Aorta (tissue), 5 donors: ENCODE results near the gene BMP8B. TPM values are rescaled to one million over a fixed set of nuclear protein-coding genes. Genes with fewer than 3 reads are reported as not detected.
"Not testable (repeated sequence)": the region's sequence is repeated elsewhere in the genome, so short reads cannot be mapped to it uniquely, and the experiment has no call there.

ENCODE experiments used
- ATAC-seq: fragments of 200-7000 bp; cut with Tn5 transposase; one replicate; pipeline ENCODE4 v1.9.1; 2022; ENCODE audit warnings: moderate library complexity; ENCODE audit not compliant: low FRiP score
- DNase-seq, 2 donors: peaks; one replicate each; pipeline ENCODE4 v3.0.0-alpha.2; 2020
- H3K27ac ChIP-seq, 2 donors: one replicate each; pipeline ENCODE4 v1.5.1; 2013; ENCODE audit warnings: low read length in 2 of 2, mild to moderate bottlenecking in 2 of 2, moderate library complexity in 2 of 2, control low read depth in 1 of 2, inconsistent platforms in 1 of 2, low read depth in 1 of 2
- H3K27me3 ChIP-seq, 2 donors: one replicate each; pipeline ENCODE4 v1.6.1; 2013; ENCODE audit warnings: control low read depth in 1 of 2, low read length in 1 of 2, mild to moderate bottlenecking in 1 of 2, moderate library complexity in 1 of 2; ENCODE audit not compliant: insufficient read depth in 2 of 2, control insufficient read depth in 1 of 2
- H3K36me3 ChIP-seq, 2 donors: one replicate each; pipeline ENCODE4 v1.6.1; 2013; ENCODE audit warnings: control low read depth in 1 of 2, low read length in 1 of 2, mild to moderate bottlenecking in 1 of 2; ENCODE audit not compliant: insufficient read depth in 2 of 2, control insufficient read depth in 1 of 2
- H3K4me1 ChIP-seq, 2 donors: one replicate each; pipeline ENCODE4 v1.6.1; 2013; ENCODE audit warnings: low read length in 2 of 2, control low read depth in 1 of 2, mild to moderate bottlenecking in 1 of 2, moderate library complexity in 1 of 2; ENCODE audit not compliant: insufficient read depth in 2 of 2, control insufficient read depth in 1 of 2
- H3K4me3 ChIP-seq, 2 donors: one replicate each; pipeline ENCODE4 v1.5.1; 2013; ENCODE audit warnings: low read length in 2 of 2, control low read depth in 1 of 2, mild to moderate bottlenecking in 1 of 2
- H3K9me3 ChIP-seq: one replicate; pipeline ENCODE4 v1.6.1; 2013; ENCODE audit warnings: mild to moderate bottlenecking, low read length; ENCODE audit not compliant: control insufficient read depth
- WGBS, 2 donors: extraction: QIAGEN DNeasy Blood & Tissue Kit; methylation state at CpG; one replicate each; pipeline ENCODE4 v1.1.7; 2013; 5-methylcytosine and 5-hydroxymethylcytosine counted together
- intact Hi-C, 2 donors: fragments of 100-400 bp; cut with DNase I; formaldehyde crosslinking; loops; one replicate each; pipeline versions ENCODE4 v1.14.2 to v1.15.0; 2022
- polyA plus RNA-seq, 2 donors: library from polyadenylated mRNA; stranded (reverse); fragments of 200-250 nt; gene quantifications; one replicate each; pipeline ENCODE4 v1.2.3, GENCODE V29; 2013
- total RNA-seq, 2 donors: library from RNA; stranded (reverse); fragmentation: NEBNext Ultra II Directional; extraction: Animal tissue kit (Norgen Biotek cat#: 25700); gene quantifications; one replicate each; pipeline ENCODE4 v1.2.1, GENCODE V29; 2021
- donor health status: healthy with polysubstance abuse.
- donor health status: Bipolar disorder and iron deficiency.
- donor health status: DM: no; HTN: no; CAD: no.
- donor health status: DM: no; HTN: no; CAD: no.
- donor health status: DM: yes; HTN: yes; CAD: no.

The BMP8B gene
- total and polyA plus RNA-seq, 4 donors = 0.03 to 1.4 (median 0.91) TPM

DNA sequence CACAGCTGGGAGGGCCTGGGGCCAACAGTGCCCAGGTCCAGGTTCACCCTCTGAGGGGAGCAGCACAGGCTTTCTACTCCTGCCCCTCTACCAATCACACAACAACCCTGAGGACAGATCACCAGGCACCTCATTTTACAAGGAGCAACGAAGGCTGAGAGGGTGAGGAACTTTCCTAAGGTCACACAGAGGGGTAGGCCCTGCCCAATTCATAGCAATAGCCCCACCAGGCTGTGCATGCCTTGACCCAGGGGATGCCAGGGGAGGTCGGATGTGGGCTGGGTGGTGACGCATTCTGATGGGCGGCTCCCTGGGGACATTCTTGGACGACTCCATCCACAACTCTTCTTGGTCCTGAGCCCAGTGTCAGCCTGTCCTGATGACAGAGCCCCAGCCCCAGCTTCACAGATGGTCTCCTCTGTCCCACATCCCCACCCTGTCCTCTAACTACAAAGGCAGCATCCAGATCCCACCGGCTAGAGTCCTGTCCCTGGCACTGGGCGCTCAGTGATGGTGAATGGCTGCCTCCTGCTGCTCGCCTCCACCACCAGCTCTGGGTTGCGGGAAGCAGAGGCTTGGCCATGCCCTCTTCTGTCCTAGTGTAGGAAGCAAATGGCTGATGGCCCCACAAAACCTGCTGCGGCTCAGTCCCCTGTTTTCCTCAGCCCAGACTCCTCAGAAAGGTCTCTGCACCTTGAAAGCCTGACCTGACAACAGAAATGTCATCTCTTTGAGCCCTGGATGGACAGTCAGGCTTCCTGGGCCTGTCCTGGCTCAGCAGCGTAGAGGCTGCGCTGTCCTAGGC, 2.2 kb downstream of the BMP8B start:
- H3K4me3 ChIP-seq, H3K36me3 ChIP-seq, H3K4me1 ChIP-seq, H3K27me3 ChIP-seq, H3K9me3 ChIP-seq, intact Hi-C loops, H3K27ac ChIP-seq: not testable (repeated sequence)
- peak in 1 of 2 donors; percentile 36 for DNase-seq
- ATAC-seq = peak; percentile 31
- 83 to 86% methylated on average over 8 to 10 of the region's 12 CpGs for WGBS, 2 donors

DNA sequence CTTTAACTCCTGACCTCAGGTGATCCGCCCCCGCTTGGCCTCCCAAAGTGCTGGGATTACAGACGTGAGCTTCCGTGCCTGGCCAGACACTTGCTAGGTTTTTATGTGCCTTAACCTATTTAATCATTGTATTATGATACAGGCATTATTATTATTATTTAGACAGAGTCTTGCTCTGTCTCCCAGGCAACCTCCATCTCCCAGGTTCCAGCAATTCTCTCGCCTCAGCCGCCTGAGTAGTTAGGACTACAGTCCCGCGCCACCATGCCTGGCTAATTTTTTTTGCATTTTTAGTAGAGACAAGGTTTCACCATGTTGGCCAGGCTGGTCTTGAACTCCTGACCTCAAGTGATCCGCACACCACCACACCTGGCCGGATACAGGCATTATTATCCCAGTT, 6.0 kb downstream of the BMP8B start:
- 92 to 93% methylated on average over 10 of the region's 10 CpGs for WGBS, 2 donors
- H3K27ac ChIP-seq, H3K4me3 ChIP-seq, H3K4me1 ChIP-seq, ATAC-seq, H3K36me3 ChIP-seq, intact Hi-C loops, H3K27me3 ChIP-seq, H3K9me3 ChIP-seq: not testable (repeated sequence)
- peak in 1 of 2 donors; percentile 24 for DNase-seq

DNA sequence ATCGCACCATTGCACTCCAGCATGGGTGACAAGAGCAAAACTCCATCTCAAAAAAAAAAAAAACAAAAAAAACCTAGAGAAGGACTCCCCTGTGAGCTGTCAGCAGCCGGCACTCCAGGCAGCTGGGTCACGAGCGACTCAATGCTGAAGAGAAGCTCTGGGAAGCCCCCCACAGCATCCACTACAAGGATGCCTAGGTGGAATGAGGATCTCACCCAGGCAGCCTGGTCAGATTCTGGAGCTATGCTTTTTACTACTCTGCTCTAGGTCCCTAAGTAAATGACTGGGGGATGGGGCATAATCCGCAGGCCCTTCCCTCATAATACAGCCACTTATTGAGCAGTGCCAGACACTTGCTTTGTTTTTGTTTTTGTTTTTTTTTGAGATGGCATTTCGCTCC, 6.6 kb downstream of the BMP8B start:
- DNase-seq = peak in 1 of 2 donors; percentile 25
- intact Hi-C loops = no loop called here
- Histone ChIP-seq H3K4me1 (no peaks in the 10 kb centered on the region), H3K27me3 (no peaks in the 10 kb centered on the region), H3K4me3 (no peak overlapping the region), H3K27ac (no peak overlapping the region), H3K9me3 (no peaks in the 10 kb centered on the region), H3K36me3 (no peaks in the 10 kb centered on the region)
- no peak for ATAC-seq
- WGBS, 2 donors = 89 to 98% methylated on average over 6 of the region's 6 CpGs

DNA sequence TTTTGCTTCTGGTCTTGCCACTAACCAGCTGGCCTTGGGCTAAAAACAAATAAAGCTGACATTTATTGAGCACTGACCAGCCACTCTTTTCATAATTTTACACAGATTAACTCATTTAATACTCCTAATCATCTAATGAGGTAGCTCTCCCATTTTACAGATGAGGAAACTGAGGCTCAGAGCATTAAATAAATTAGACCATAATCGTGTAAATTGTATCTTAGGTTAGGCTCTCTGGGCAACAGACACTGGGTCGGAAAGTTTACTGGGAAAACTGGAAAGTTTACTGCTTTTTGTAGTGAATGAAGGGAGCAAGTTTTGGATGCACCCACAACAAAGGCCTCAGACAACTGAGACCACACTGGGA, 7.3 kb downstream of the BMP8B start:
- H3K4me3 ChIP-seq = no peak overlapping the region
- H3K27ac ChIP-seq = no peak overlapping the region
- ATAC-seq = no peak
- no peaks in the 10 kb centered on the region for H3K36me3 ChIP-seq
- 87 to 90% methylated on average over 2 of the region's 2 CpGs for WGBS, 2 donors
- H3K4me1 ChIP-seq = no peaks in the 10 kb centered on the region
- intact Hi-C loops = no loop called here
- H3K9me3 ChIP-seq = no peaks in the 10 kb centered on the region
- H3K27me3 ChIP-seq = no peaks in the 10 kb centered on the region
- DNase-seq = no peak

DNA sequence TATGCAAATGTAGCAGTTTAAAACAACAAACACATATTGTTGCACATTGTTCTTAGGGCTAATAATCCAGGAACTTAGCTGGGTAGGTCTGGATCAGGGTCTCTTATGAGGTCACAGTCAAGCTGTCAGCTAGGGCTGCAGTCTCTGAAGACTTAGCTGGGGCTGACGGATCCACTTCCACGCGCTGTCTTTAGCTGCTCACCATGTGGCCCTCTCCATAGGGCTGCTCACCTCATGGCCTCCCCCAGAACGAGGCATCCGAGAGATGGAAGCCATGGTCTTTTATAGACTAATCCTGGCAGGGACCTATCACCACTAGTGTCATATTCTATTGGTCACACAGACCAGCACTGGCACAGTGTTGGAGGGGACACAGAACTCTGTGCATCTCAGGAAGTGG, 8.8 kb downstream of the BMP8B start:
- DNase-seq = peak in 1 of 2 donors; percentile 23

DNA sequence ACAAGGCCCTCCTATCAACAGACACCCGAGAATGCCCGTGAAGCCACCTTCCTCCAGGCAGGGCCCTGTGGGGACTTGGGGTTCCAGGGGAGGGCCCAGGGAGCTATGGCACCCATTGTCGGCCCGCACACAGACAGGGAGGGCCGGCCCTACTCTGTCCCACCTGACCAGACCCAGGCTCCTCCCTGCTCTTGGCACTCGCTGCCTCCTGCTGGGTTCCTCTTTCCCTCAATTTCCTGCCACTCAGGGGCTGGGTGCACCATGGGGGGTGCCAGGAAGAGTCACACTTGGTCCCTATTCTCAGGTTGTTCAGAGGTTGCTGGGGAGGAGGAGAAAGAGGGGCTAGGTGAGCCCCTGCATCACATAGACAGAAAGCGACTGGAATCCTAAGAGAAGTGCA, 9.5 kb downstream of the BMP8B start:
- Histone ChIP-seq H3K9me3 (no peaks in the 10 kb centered on the region), H3K36me3 (no peaks in the 10 kb centered on the region), H3K27ac (no peak overlapping the region), H3K4me1 (no peaks in the 10 kb centered on the region), H3K27me3 (no peaks in the 10 kb centered on the region), H3K4me3 (no peak overlapping the region)
- intact Hi-C loops = no loop called here
- DNase-seq (peak in 1 of 2 donors; percentile 67), ATAC-seq (peak; percentile 17)
- 89 to 95% methylated on average over 6 to 7 of the region's 7 CpGs for WGBS, 2 donors

More for the DNA sequence above, 8.8 kb downstream of the BMP8B start:
- WGBS, 2 donors = 79 to 86% methylated on average over 5 of the region's 5 CpGs
- no peak overlapping the region for H3K4me3 ChIP-seq
- H3K27ac ChIP-seq = no peak overlapping the region
- H3K36me3 ChIP-seq = no peaks in the 10 kb centered on the region
- H3K9me3 ChIP-seq = no peaks in the 10 kb centered on the region
- ATAC-seq = no peak
- no peaks in the 10 kb centered on the region for H3K27me3 ChIP-seq
- H3K4me1 ChIP-seq = no peaks in the 10 kb centered on the region
- intact Hi-C loops = no loop called here

DNA sequence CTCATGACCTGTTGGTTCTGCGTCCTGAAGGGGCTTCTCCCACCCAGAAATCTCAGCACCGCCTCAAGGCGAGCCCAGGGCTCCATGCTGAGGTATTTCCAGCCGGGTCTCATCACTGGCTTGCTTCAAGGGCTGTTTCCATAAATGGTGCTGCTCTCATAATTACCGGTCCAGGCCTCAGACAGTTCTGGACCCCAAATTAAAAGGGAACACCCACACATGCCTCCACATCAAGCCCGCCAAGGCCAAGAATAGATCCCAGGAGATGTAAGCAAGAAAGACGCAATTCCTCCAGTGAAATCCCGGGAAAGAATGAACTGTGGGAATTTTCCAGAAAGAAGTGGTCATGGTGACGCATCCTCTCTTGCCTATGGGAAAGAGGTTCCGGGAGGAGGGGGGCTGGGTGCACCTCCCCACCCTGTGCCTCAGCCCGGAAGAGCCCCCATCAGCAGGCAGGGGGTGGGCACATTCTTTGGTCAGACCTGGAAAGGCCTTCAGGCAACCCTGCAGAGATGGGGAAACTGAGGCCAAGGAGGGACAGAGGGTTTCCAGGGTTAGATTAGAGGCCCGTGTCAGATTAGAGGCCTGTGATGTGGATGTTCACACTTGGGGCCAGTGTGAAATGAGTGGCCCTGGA, 10.1 kb downstream of the BMP8B start:
- intact Hi-C loops, H3K4me1 ChIP-seq, H3K36me3 ChIP-seq, H3K27ac ChIP-seq, H3K4me3 ChIP-seq, H3K9me3 ChIP-seq, H3K27me3 ChIP-seq, ATAC-seq: not testable (repeated sequence)
- WGBS, 2 donors = 87 to 92% methylated on average over 12 of the region's 12 CpGs
- DNase-seq = peak in 1 of 2 donors; percentile 13

DNA sequence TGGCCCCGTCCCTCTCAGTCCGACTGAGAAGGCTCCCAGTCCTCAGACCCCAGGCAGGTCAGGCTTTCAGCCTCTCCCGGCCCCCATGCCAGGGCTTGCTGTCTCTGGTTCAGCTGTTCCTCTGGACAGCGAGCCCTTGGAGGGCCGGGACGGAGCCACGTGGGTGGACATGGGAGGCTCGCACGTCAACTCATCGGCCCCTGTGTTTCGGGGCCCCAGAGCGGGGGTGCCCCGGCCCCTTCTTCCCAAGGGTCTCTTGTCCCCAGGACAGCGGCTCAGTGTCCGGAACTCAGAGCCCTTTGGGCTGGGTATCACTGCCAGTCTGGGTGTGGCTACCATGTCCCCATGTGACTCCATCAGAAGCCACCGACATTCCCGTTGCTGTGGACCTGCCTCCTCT, 10.8 kb downstream of the BMP8B start:
- peak in 1 of 2 donors; percentile 59 for DNase-seq
- ATAC-seq, H3K27me3 ChIP-seq, H3K4me3 ChIP-seq, intact Hi-C loops, H3K36me3 ChIP-seq, H3K27ac ChIP-seq, H3K9me3 ChIP-seq, H3K4me1 ChIP-seq: not testable (repeated sequence)
- 93% methylated on average over 12 to 17 of the region's 17 CpGs for WGBS, 2 donors

DNA sequence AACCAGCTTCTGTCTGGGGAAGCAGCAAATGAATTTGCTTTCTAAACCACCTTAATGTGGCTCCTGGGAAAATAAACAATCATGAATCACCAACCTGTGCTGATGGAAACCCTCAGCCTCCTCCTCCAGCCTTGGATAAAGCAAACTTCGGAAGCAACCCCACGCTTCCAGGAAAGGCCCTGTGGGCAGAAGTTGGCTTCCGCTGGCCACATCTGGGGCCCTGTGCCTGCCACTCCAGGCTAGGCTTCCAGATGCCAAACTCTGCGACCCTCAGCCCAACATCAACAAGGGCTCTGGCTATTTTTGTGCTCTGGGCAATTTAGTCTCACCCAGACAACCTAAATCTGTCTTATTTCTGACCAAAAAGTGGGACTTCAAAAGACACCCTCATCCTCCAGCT, 11.4 kb downstream of the BMP8B start:
- no peak overlapping the region for H3K27ac ChIP-seq
- H3K27me3 ChIP-seq = no peaks in the 10 kb centered on the region
- H3K4me3 ChIP-seq = no peak overlapping the region
- DNase-seq (peak in 1 of 2 donors; percentile 49), ATAC-seq (no peak)
- H3K4me1 ChIP-seq = no peaks in the 10 kb centered on the region
- no peaks in the 10 kb centered on the region for H3K9me3 ChIP-seq
- no peaks in the 10 kb centered on the region for H3K36me3 ChIP-seq
- WGBS, 2 donors = 61 to 66% methylated on average over 4 of the region's 4 CpGs
- intact Hi-C loops = no loop called here
